GM19043 (cell line): ENCODE data around the gene BMP6.

Experiments used
- ATAC-seq: cut with Tn5 transposase; IDR thresholded peaks from one replicate; pipeline ENCODE4 v1.9.1; 2021; ENCODE audit warnings: low read depth; ENCODE audit not compliant: unreplicated experiment

Gene BMP6

DNA sequence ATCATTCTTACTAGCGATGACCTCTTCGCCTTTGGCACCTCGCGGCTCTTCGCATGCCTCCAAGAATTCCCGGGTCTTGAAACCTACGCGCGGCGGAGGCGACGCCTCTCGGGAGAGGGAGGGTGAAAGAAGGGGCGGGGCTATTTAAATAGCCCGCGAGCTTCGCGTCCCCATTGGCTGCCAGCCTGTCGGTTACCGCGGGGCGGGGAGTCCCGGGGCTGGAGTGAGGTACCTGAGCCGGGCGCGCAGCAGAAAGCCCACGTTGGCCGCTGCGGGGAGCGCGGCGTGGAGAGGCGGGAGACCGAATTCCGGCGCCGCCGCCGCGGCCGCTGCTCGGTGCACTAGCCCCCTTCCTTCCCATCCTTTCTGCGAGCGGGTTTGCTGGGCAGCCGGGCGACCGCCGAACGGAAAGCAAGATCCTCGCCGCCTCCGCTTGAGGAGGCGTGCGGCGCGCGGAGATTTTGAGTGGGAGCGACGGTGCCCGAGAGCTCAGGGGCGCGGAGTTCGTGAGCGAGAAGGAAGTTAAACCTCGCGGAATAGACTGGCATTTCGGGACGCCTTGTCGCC lies at the start of gene BMP6:
TSS of gene BMP6 (plus strand) at position 251 of the 567 bp plus-strand sequence. CDS start 857 bp downstream, outside the sequence.
- peak; percentile 63 for ATAC-seq

DNA sequence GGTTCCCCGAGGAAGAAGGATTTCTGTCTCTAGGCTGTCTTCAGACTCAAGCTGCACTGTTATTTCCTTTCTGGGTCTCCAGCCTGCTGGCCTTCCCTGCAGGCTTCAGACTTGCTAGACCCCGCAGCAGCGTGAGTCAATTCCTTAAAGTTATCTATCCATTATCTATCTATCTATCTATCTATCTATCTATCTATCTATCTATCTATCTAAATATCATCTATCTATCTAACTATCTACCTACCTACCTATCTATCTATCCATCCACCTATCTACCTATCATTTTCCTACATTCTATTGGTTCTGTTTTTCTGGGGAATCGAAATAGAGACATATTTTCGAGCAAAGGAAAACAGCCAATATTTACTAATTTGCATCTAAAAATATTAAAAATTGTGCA lies 48.7 kb upstream of the BMP6 start:
- ATAC-seq, result no peak

DNA sequence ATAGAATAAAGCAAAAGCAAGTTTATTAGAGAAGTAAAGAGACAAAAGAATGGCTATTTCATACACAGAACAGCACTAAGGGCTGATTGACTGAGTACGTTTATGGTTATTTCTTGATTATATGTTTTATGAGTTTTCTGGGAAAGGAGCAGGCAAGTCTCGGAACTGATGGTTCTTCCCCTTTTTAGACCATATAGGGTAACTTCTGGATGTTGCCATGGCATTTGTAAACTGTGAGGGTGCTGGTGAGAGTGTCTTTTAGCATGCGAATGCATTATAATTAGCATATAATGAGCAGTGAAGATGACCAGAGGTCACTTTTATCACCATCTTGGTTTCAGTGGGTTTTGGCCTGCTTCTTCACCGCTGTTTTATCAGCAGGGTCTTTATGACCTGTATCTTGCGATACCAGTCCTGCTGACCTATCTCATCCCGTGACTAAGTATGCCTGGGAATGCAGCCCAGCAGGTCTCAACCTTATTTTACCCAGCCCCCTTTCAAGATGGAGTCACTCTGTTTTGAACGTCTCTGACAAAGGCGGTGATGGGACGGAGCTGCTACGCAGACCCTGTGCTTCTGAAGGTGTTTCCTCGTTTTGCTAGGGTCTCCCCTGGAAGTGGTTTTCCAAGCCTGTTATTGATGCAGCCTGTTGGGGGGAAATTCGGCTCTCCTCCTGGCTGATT lies 45.4 kb upstream of the BMP6 start:
- ATAC-seq, result no peak

DNA sequence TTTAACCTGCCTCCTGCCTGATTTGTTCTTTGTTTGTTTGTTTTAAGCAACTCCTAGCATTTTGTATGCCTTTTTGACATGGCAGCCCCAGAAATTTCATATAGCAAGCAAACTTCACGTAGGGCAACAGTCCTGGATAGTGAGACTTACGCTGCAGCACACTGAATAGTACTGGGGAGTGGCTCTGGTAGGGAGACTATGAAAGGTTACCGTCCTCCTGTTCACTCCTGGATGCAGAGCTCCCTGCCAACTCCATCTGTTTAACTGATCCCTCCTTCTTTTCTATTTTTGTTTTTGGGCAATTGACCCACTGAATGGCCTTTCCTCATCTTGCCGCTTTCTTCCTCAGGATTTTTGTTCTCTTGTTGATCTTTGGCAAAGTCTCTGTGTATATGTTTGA lies 44.5 kb upstream of the BMP6 start:
- ATAC-seq, result no peak

DNA sequence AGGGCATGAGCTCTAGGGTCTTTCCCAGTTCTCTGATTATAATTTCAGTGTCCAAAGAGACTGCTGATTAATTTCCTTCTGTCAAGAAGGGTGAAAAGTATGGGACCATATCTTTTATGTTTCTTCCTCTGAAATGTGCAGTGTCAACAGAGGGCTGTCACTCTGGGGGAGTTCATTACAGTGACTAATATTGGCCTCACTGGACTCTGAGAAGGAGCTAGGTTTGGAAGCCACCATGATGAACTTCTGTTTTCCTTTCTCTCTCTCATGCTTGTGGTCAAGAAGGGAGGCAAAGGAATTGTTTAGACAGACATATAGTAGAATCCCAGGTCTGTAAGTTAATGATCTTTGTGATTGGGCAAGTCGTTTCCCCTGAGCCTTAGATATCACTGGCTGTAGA lies 41.8 kb upstream of the BMP6 start:
- ATAC-seq, result no peak

DNA sequence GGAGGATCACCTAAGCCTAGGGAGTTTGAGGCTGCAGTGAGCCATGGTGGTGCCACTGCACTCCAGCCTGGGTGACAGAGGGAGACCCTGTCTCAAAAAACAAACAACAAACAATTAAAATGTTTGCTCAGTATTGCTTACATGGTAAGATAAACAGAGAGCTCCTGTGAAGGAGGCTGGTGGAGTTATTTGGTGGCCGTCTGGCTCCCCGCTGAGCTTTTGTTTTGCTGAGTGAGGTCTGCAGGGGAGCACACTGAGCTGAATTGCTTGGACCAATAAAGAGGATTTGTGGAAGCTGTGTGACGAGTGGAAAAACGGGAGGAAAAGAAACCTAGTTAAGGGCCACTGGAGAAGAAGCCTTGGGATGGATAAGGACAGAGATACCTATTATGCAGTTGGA lies 41.1 kb upstream of the BMP6 start:
- ATAC-seq, result no peak

DNA sequence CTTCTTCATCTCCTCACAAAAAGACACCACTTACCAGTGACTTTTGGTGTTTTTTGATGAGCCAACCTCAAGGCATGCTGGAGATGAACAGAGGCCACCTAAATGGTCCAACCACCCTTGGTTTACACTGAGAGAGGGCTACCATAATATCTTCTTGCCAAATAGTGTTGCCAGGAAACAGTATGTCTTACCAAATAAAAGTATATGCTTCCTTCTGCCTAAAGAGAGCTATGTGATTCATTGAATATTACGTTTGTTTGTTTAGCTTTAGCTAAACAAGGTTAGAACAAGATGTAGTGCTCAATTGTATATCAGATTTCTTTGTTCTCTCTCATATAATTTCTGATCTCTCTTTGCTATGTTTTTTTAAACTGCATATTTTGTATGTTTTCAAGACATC lies 40.6 kb upstream of the BMP6 start:
- ATAC-seq, result no peak

DNA sequence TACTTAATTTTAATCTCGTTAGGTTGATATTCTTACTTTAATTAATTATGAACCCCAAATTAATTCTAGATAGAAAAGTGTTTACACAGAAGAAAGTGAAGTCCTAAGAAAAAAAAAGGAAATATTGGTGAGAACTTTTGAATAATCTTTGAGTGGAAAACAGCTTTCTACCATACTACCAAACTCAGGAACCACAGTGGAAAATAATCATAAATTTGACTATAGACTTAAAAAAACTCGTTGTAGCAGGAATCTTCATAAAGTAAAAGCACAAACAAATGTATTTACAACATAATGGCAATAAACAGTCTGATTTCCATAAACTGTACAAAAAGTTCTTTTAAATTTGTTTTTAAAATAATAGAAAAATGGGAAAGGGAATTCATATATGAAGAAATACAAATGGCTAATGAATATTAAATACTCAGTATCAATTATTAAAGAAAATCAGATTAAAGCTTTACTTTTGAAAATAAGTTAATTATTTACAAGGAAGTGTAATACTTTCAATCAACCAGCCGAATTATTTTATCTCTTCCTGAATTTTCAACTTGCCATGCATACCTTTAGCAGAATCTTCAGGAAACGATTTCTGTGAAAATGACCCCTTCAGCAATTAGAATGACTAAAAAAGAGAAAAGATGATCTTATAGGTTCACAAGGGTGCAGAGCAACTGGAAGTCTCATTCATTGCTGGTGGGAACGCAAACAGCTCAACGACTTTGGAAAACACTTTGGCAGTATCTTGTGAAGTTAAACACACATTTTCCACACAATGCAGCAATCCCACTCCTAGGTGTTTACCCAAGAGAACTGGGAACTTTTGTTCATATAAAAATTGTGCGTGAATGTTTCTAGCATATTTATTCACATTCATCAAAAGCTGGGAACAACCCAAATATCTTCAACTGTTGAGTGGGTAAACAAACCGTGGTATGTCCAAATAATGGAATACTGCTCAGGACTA lies 38.5 kb upstream of the BMP6 start:
- no peak for ATAC-seq

DNA sequence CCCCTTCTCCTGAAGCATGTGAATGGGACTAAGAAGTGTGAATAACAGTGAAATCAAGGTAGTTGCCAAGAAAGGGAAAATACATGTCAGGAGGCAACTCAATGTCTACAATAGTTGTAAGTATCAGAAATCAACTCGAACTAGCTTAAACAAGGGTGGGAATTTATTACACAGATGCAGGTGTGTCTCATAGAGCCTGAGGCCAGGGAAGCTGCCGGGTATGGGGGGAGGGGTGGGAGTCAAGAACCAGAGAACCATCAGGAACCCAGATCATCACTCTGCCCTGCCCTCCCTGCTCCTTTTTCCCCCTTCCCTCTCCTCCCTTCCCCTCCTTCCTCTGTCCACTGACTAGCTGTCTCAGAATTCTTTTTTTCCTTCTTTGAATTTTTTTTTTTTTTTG lies 34.9 kb upstream of the BMP6 start:
- no peak for ATAC-seq

DNA sequence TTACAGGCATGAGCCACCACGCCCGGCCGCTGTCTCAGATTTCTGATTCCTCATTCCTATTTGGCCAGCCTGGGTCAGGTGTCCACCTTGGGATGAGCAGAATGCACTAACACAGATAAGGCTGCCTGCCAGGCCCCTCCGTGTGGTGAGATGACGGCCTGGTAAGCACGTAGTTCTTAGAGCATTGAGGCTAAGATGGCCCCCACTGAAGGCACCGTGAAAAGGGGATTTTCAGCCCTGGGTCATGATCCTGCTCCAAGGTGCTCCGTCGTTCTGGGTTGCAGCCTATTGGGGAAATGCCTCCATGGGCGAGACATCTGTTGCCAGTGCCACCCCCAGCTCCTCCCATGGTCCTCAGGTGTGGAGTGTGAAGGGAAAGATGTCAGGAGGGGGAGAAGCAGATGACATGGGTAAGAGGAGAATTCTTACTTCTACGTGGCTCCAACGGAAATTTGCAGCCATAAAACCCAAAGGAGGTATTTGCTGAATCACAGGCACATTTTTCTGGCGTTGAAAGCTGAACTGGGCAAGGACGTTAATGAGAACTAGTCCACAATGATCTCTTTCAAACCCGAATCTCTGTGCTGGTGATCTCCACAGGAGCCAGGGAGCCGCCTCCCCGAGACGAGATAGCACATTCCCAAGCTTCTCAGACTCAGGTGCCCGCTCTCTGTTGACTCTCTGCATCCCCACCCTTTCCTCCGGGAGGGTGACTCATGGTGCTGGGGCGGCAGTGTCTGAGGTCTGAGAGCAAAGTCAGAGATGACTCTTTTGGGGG lies 34.0 kb upstream of the BMP6 start:
- no peak for ATAC-seq

DNA sequence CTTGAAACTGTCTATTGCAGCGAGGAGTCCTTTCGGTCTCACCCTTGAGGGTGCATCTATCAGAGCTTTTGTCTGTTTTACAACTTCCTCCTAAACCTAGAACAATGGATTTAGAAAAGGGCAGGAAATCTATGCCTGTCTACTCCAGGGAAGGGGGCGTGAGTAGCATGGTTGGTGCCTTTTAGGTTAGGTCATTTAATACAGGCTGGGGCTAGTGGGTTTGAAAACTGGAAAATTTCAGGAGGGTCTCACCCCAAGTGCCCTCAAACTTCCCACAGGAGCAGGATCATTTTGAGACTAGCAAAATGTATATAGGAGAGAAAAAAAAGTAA lies 33.5 kb upstream of the BMP6 start:
- ATAC-seq, result no peak

DNA sequence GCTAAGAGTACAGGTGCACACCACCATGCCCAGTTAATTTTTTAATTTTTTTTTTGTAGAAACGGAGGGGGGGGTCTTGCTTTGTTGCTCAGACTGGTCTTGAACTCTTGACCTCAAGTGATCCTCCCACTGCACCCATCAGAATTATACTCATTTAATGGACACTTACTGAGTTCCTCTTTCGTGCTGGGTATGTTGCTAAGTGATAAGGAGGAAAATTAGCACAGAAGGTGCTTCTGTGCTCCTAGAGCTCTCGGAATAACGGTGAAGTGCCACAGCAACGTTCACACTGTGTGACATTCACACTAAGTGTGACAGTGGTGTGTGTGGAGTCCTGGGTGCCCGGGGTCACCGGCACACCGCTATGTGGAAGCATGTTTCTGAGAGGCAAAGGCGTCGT lies 32.1 kb upstream of the BMP6 start:
- ATAC-seq, result no peak

DNA sequence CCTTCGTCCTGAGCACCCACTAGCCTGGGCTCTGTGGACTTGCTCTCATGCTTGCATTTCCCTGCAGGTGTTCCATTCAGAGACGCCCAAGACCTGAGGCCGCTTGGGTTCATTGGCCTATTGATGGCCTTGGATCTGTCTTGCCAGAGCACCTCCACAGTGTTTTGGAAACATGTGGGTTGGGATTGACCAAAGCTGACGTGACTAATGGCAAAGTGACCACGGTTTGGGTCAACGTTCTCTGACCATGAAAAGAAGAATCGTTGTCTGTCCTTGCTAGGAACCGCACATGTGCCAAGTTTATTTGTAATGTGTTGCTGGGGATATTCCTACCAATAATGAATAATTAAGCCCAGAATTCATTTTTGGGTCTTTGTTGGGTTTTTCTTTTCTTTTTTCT lies 29.8 kb upstream of the BMP6 start:
- ATAC-seq, result no peak

DNA sequence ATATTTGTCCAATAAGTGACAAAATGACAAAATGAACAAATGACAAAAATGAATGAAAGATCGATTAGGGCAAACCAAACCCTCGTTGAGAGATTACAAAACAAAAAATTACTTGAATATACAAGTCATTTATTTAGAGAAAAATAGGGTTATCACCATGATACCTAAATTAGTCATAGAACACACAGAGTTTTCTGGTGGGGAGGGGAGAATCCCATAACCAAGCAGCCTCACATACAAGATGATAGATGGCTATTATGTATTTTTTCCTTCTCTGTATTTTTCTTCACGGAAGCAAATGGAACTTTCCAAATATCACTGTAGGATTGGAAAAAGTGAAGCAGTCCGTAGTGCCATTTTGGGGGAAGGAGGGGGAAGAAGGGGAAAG lies 28.5 kb upstream of the BMP6 start:
- ATAC-seq, result no peak

DNA sequence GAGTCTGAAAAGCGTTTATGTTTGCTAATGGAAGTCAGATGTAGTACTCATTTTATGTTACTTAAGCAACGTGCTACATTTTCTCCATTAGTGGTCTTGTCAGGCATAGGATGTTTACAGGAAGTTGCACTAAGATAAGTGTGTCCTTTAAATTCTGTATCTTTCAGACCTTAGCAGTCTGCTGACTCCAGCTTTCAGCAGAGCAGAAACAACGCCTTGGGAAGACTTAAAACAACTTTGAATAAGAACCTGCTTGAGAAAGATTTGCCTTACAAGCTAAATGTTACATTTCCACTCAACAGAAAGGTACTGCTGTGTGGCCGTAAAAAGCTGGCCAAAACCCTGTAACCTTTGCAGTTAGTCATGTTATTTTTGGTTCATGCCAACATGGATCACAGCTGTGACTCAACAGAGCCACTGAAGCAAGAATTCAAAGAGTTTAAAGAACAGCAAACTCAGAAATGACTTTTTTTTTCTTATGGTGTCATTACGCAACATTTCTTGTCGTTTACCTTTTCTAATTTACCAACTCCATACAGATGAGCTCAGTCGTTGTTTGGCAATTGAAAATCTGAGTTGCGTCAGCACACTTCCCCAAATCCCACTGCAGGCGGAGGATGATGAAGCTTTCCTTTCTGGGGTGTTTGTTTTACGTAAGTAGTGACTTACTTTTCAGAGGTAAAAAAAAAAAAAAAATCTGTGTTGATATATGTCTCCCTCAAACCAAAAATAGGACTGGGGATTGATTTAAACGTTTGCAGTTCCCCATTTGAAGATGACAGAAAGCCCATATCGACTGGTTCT lies 27.9 kb upstream of the BMP6 start:
- no peak for ATAC-seq

DNA sequence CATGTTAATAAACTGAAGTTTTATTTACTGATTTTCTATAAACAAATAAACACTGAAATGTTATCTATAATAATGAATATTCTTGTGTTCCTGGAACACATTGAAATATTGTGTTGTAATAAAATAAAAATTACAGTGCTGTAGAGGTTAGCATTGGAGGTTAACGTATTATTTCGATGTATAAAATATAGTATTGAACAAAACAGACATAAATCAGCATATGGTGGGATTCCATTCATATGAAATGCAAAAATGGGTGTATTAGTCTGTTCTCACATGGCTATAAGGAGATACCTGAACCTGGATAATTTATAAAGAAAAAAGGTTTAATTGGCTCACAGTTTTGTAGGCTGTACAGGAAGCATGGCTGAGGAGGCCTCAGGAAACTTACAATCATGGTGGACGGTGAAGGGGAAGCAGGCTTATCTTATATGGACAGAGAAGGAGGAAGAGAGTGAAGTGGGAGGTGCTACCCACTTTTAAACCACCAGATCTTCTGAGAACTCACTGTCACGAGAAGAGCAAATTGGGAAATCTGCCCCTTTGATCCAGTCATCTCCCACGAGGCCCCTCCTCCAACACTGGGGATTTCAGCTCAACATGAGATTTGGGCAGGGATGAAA lies 24.6 kb upstream of the BMP6 start:
- no peak for ATAC-seq

DNA sequence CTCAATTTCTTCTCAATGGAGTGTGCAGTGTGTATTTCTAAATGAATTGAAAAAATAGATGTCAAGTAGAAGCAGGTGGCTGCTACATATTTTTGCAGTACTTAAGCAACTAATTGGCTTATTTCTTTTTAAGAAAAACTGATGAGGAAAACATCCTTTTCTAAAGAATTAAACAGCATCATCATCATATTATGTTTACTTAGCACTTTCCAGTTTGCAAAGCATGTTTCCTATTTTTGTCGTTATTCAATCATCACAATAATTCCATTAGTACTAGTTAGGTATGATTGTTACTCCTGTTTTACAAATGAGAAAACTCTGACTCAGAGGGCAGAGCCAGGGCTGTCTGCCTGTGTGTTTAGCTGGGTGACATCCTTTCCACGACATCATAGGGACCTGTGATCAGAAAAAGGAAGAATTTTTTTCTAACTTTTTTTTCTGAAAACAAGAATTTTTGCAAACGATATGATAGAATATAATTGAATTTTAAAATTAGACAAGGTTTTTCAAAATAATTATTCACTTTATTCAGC lies 22.7 kb upstream of the BMP6 start:
- ATAC-seq, result no peak

DNA sequence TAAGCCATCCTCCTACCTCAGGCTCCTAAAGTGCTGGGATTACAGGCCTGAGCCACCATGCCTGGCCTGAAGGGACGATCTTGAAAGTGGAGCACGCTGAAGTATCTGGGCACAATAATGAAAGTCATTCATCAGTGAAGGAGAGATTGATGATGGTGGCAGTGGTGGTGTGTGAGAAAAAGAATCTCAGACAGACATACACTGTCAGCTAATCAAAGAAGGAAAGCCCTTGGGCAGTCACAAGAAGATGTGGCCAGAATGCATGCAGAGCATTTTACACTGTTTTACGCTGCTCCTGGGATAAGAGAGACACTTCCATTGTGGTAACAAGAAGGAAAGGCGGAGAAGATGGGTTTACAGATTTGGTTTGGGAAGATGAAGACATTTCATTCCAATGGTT lies 20.4 kb upstream of the BMP6 start:
- ATAC-seq, result no peak

DNA sequence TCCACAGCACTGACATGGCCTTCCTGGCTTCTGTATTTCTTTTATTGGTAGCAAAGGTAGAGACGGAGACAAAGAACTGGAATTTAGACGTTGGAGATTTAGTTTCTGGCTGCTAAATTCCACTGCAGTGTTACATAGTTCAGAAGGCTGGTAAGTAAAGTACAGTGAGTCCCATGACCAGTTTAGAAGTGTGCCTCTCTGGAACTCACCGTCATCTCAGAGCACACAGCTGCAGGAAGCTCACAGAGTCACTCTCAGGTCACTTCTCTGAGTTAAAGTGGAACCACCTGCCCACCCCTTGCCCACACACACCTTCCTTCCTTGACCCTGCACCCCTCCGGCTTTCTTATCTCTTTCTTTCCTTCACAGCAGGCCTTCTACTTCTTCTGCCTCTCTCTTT lies 19.6 kb upstream of the BMP6 start:
- ATAC-seq, result no peak

DNA sequence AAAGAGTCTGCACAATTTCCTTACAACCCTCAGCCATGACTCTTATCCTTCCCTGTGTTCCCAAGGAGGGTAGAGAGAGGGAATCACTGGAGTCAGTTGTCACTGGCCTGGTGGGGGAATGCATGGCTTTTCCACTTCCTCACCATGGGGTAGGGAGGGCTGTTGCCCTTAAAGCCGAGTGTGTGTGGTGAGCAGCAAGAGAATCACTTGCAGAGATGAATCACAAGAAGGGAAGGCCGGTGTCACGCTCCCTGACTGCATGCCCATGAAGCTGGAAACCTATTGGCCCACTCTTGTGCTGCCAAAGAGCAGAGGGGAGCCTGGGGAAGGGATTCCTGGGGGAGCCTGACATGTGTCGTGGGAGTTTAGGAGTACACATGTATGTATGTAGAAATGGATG lies 18.1 kb upstream of the BMP6 start:
- no peak for ATAC-seq
